ENCODE data around the gene COL23A1.

DNA sequence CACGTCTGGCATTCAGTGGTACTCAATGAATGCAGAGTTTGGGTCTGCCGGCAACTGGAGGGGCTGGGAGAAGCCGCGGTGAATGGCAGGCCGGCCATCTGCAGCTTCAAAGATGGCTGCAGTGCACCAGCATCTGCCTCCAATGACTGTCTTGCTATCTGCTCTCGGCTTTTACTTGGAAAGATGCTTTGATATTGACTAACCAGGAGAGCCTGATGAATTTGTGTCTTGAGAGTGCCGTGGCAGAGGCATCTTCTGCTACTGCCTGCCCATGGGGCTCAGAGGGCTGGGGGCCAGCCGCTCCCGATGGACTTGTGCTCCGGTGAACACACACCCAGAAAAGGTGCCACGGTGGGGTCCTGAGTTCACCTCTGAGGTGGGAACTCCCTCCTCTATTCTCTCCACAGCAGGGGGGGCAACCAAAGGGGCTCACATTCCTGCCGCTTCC lies 164.5 kb downstream of the COL23A1 start:
- TF ChIP-seq, protein P1, sequence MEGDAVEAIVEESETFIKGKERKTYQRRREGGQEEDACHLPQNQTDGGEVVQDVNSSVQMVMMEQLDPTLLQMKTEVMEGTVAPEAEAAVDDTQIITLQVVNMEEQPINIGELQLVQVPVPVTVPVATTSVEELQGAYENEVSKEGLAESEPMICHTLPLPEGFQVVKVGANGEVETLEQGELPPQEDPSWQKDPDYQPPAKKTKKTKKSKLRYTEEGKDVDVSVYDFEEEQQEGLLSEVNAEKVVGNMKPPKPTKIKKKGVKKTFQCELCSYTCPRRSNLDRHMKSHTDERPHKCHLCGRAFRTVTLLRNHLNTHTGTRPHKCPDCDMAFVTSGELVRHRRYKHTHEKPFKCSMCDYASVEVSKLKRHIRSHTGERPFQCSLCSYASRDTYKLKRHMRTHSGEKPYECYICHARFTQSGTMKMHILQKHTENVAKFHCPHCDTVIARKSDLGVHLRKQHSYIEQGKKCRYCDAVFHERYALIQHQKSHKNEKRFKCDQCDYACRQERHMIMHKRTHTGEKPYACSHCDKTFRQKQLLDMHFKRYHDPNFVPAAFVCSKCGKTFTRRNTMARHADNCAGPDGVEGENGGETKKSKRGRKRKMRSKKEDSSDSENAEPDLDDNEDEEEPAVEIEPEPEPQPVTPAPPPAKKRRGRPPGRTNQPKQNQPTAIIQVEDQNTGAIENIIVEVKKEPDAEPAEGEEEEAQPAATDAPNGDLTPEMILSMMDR (IDR thresholded peaks at IDR 0.05): no peak
- no peak for TF ChIP-seq POLR2A (IDR thresholded peaks at IDR 0.05)

Data from lower leg skin (tissue), 3 donors.